Type B pancreatic cell (in vitro differentiated cells): ENCODE measurements around the gene ITSN1. TPM values are rescaled to one million over a fixed set of nuclear protein-coding genes. Genes with fewer than 3 reads are reported as not detected.

Experiments used
- DNase-seq: peaks from one replicate; pipeline ENCODE4 v3.0.0; 2021; ENCODE audit warnings: mixed read lengths; ENCODE audit not compliant: unreplicated experiment; ENCODE audit errors: extremely low spot score
- H3K27ac Mint-ChIP-seq: 2 replicates; pipeline ENCODE4 v1.8.0; 2021; ENCODE audit warnings: mild to moderate bottlenecking, mixed read lengths
- H3K27me3 Mint-ChIP-seq: 2 replicates; pipeline ENCODE4 v1.8.0; 2021; ENCODE audit warnings: mixed read lengths
- H3K36me3 Mint-ChIP-seq: 2 replicates; pipeline ENCODE4 v1.8.0; 2021; ENCODE audit warnings: mixed read lengths
- H3K4me1 Mint-ChIP-seq: one replicate; pipeline ENCODE4 v1.8.0; 2021; ENCODE audit warnings: mixed read lengths; ENCODE audit not compliant: unreplicated experiment
- H3K4me3 Mint-ChIP-seq: 2 replicates; pipeline ENCODE4 v1.8.0; 2021; ENCODE audit warnings: mild to moderate bottlenecking, mixed read lengths
- H3K9me3 Mint-ChIP-seq: 2 replicates; pipeline ENCODE4 v1.8.0; 2021; ENCODE audit warnings: mixed read lengths
- CTCF ChIP-seq: fragments of 200-600 bp; sonication (generic); conservative IDR thresholded peaks from 2 replicates; pipeline ENCODE4 v1.5.0; 2021; ENCODE audit warnings: antibody characterized with exemption, mild to moderate bottlenecking
- total RNA-seq: library from RNA; stranded (reverse); gene quantifications from 2 replicates; pipeline ENCODE4 v1.2.1, GENCODE V29; 2021; ENCODE audit warnings: low replicate concordance

Gene ITSN1
- total RNA-seq, 1 donor from 2014 or later, result 89.1 TPM

- H3K36me3 Mint-ChIP-seq, result peaks cover 54% of the 10 kb centered on the region
- no peak overlapping the region for H3K27ac Mint-ChIP-seq
- peaks cover 45% of the 10 kb centered on the region for H3K4me1 Mint-ChIP-seq
- H3K4me3 Mint-ChIP-seq, result no peak overlapping the region
- H3K9me3 Mint-ChIP-seq, result no peaks in the 10 kb centered on the region
- no peak for TF ChIP-seq CTCF
- DNase-seq, result no peak
- H3K27me3 Mint-ChIP-seq, result no peaks in the 10 kb centered on the region
Measured at GRCh38 chr21:33817138-33817537, 174.8 kb downstream of the ITSN1 start.

GRCh38 chr21:33817663-33818451, 175.6 kb downstream of the ITSN1 start:
- peak; percentile 16 for TF ChIP-seq CTCF
- no peak for DNase-seq
- H3K27me3 Mint-ChIP-seq, result no peaks in the 10 kb centered on the region
- H3K36me3 Mint-ChIP-seq, result peaks cover 54% of the 10 kb centered on the region
- peaks cover 52% of the 10 kb centered on the region for H3K4me1 Mint-ChIP-seq
- no peaks in the 10 kb centered on the region for H3K9me3 Mint-ChIP-seq
- no peak overlapping the region for H3K27ac Mint-ChIP-seq
- no peak overlapping the region for H3K4me3 Mint-ChIP-seq

- Mint-ChIP-seq H3K9me3 (no peaks in the 10 kb centered on the region), H3K36me3 (peaks cover 56% of the 10 kb centered on the region), H3K4me1 (peaks cover 49% of the 10 kb centered on the region), H3K27ac (no peak overlapping the region), H3K4me3 (no peak overlapping the region), H3K27me3 (no peaks in the 10 kb centered on the region)
- no peak for DNase-seq
- TF ChIP-seq CTCF, result no peak
Measured at GRCh38 chr21:33820230-33820770, 178.0 kb downstream of the ITSN1 start.

GRCh38 chr21:33820798-33821197, 178.5 kb downstream of the ITSN1 start:
- Mint-ChIP-seq H3K27me3 (no peaks in the 10 kb centered on the region), H3K27ac (no peak overlapping the region), H3K4me1 (peaks cover 44% of the 10 kb centered on the region), H3K36me3 (peaks cover 54% of the 10 kb centered on the region), H3K4me3 (no peak overlapping the region), H3K9me3 (no peaks in the 10 kb centered on the region)
- TF ChIP-seq CTCF, result no peak
- no peak for DNase-seq

GRCh38 chr21:33821503-33822322, 179.4 kb downstream of the ITSN1 start:
- peak overlapping the region; percentile 15 for H3K27ac Mint-ChIP-seq

More at GRCh38 chr21:33821503-33822322, 179.4 kb downstream of the ITSN1 start:
- no peaks in the 10 kb centered on the region for H3K9me3 Mint-ChIP-seq
- no peaks in the 10 kb centered on the region for H3K27me3 Mint-ChIP-seq
- DNase-seq, result no peak
- H3K4me1 Mint-ChIP-seq, result peaks cover 38% of the 10 kb centered on the region
- peaks cover 50% of the 10 kb centered on the region for H3K36me3 Mint-ChIP-seq
- H3K4me3 Mint-ChIP-seq, result peak overlapping the region; percentile 35
- peak; percentile 72 for TF ChIP-seq CTCF
